H9 (cell line): ENCODE data around the gene TMPRSS9. TPM values are rescaled to one million over a fixed set of nuclear protein-coding genes. Genes with fewer than 3 reads are reported as not detected.

Source experiments
- DNase-seq: peaks from one replicate; pipeline ENCODE4 v3.0.0-alpha.2; 2017
- H2AFZ ChIP-seq: one replicate; pipeline ENCODE4 v1.6.1; 2013; ENCODE audit warnings: mild to moderate bottlenecking, low read length, control low read depth, moderate library complexity
- H2AK5ac ChIP-seq: 2 replicates; pipeline ENCODE4 v1.6.1; 2013; ENCODE audit warnings: low read length, control low read depth, mixed read lengths; ENCODE audit not compliant: insufficient read length
- H2BK120ac ChIP-seq: one replicate; pipeline ENCODE4 v1.6.1; 2013; ENCODE audit warnings: low read depth, mild to moderate bottlenecking, low read length, control low read depth, inconsistent platforms; ENCODE audit not compliant: poor library complexity, severe bottlenecking
- H2BK12ac ChIP-seq: 2 replicates; pipeline ENCODE4 v1.6.1; 2013; ENCODE audit warnings: low read length, control low read depth, mixed read lengths, low read depth; ENCODE audit not compliant: insufficient read length
- H2BK15ac ChIP-seq: 2 replicates; pipeline ENCODE4 v1.6.1; 2013; ENCODE audit warnings: low read depth, low read length, control low read depth
- H2BK20ac ChIP-seq: one replicate; pipeline ENCODE4 v1.6.1; 2013; ENCODE audit warnings: low read depth, mild to moderate bottlenecking, low read length, control low read depth, inconsistent platforms; ENCODE audit not compliant: poor library complexity, severe bottlenecking
- H2BK5ac ChIP-seq: 2 replicates; pipeline ENCODE4 v1.6.1; 2013; ENCODE audit warnings: low read length, control low read depth, mixed read lengths; ENCODE audit not compliant: insufficient read length
- H3K14ac ChIP-seq: 2 replicates; pipeline ENCODE4 v1.6.1; 2013; ENCODE audit warnings: low read length, control low read depth; ENCODE audit not compliant: insufficient read depth
- H3K18ac ChIP-seq: 2 replicates; pipeline ENCODE4 v1.6.1; 2013; ENCODE audit warnings: low read depth, mild to moderate bottlenecking, mixed read lengths, low read length, control low read depth; ENCODE audit not compliant: insufficient read length
- H3K23ac ChIP-seq: 2 replicates; pipeline ENCODE4 v1.6.1; 2013; ENCODE audit warnings: low read length, control low read depth, mixed read lengths, low read depth; ENCODE audit not compliant: insufficient read length
- H3K23me2 ChIP-seq: 2 replicates; pipeline ENCODE4 v1.6.1; 2013; ENCODE audit warnings: low read depth, mild to moderate bottlenecking, mixed read lengths, low read length, control low read depth; ENCODE audit not compliant: insufficient read length, poor library complexity, severe bottlenecking
- H3K27ac ChIP-seq: 2 replicates; pipeline ENCODE4 v1.5.1; 2013; ENCODE audit warnings: low read length, control low read depth, mixed read lengths, low read depth; ENCODE audit not compliant: insufficient read length
- H3K27me3 ChIP-seq: 2 replicates; pipeline ENCODE4 v1.6.1; 2013; ENCODE audit warnings: low read length, control low read depth, inconsistent platforms; ENCODE audit not compliant: insufficient read depth
- H3K4ac ChIP-seq: 2 replicates; pipeline ENCODE4 v1.6.1; 2013; ENCODE audit warnings: low read depth, mild to moderate bottlenecking, control low read depth, inconsistent platforms, low read length, moderate library complexity
- H3K4me1 ChIP-seq: 2 replicates; pipeline ENCODE4 v1.6.1; 2013; ENCODE audit warnings: low read length, control low read depth, inconsistent platforms; ENCODE audit not compliant: insufficient read depth
- H3K4me2 ChIP-seq: 2 replicates; pipeline ENCODE4 v1.6.1; 2013; ENCODE audit warnings: low read length, control low read depth, mixed read lengths; ENCODE audit not compliant: insufficient read length, insufficient read depth
- H3K56ac ChIP-seq: 2 replicates; pipeline ENCODE4 v1.6.1; 2013; ENCODE audit warnings: low read depth, mild to moderate bottlenecking, mixed read lengths, low read length, control low read depth; ENCODE audit not compliant: insufficient read length
- H3K79me1 ChIP-seq: 2 replicates; pipeline ENCODE4 v1.6.1; 2013; ENCODE audit warnings: low read depth, mild to moderate bottlenecking, moderate library complexity, low read length, control low read depth, inconsistent platforms; ENCODE audit not compliant: insufficient read depth, poor library complexity, severe bottlenecking
- H3K79me2 ChIP-seq: 2 replicates; pipeline ENCODE4 v1.6.1; 2013; ENCODE audit warnings: low read length, control low read depth, inconsistent platforms; ENCODE audit not compliant: insufficient read depth
- H3K9ac ChIP-seq: 2 replicates; pipeline ENCODE4 v1.6.1; 2013; ENCODE audit warnings: low read length, control low read depth, mixed read lengths; ENCODE audit not compliant: insufficient read length; ENCODE audit errors: extremely low read depth
- H3K9me3 ChIP-seq: one replicate; pipeline ENCODE4 v1.6.1; 2013; ENCODE audit warnings: low read depth, low read length, inconsistent platforms; ENCODE audit not compliant: control insufficient read depth
- H3T11ph ChIP-seq: one replicate; pipeline ENCODE4 v1.6.1; 2013; ENCODE audit warnings: mild to moderate bottlenecking, low read length, control low read depth, inconsistent platforms
- H4K20me1 ChIP-seq: one replicate; pipeline ENCODE4 v1.6.1; 2013; ENCODE audit not compliant: control insufficient read depth, insufficient read length, insufficient read depth
- H4K5ac ChIP-seq: 2 replicates; pipeline ENCODE4 v1.6.1; 2013; ENCODE audit warnings: low read depth, mild to moderate bottlenecking, mixed read lengths, low read length, control low read depth; ENCODE audit not compliant: insufficient read length
- H4K8ac ChIP-seq: replicated peaks from 2 replicates; pipeline ENCODE4 v1.6.1; 2013; ENCODE audit warnings: low read length, control low read depth, mixed read lengths, low read depth; ENCODE audit not compliant: insufficient read length
- H4K91ac ChIP-seq: 2 replicates; pipeline ENCODE4 v1.6.1; 2013; ENCODE audit warnings: low read depth, mild to moderate bottlenecking, moderate library complexity, mixed read lengths, low read length, control low read depth; ENCODE audit not compliant: insufficient read length
- H3K27ac Mint-ChIP-seq, 3 experiments: 2 replicates in 2 of 3; 3 replicates in 1 of 3; pipeline ENCODE4 v1.8.0; 2020 to 2021; ENCODE audit warnings: mixed read lengths in 3 of 3, mild to moderate bottlenecking in 1 of 3, moderate library complexity in 1 of 3
- H3K27me3 Mint-ChIP-seq: 2 replicates; pipeline ENCODE4 v1.8.0; 2021; ENCODE audit warnings: low read depth, mild to moderate bottlenecking, moderate library complexity, mixed read lengths
- H3K36me3 Mint-ChIP-seq, 3 experiments: 2 replicates in 2 of 3; 3 replicates in 1 of 3; pipeline ENCODE4 v1.8.0; 2020 to 2021; ENCODE audit warnings: low read depth in 3 of 3, mixed read lengths in 3 of 3; ENCODE audit not compliant: insufficient read depth in 1 of 3
- H3K4me1 Mint-ChIP-seq, 2 experiments: 2 replicates each; pipeline ENCODE4 v1.8.0; 2020; ENCODE audit warnings: mixed read lengths in 2 of 2
- H3K4me3 Mint-ChIP-seq, 2 experiments: 2 replicates in 1 of 2; 3 replicates in 1 of 2; pipeline ENCODE4 v1.8.0; 2020 to 2021; ENCODE audit warnings: mild to moderate bottlenecking in 2 of 2, mixed read lengths in 2 of 2, moderate library complexity in 1 of 2
- H3K9me3 Mint-ChIP-seq, 2 experiments: 2 replicates in 1 of 2; 3 replicates in 1 of 2; pipeline ENCODE4 v1.8.0; 2020; ENCODE audit warnings: mild to moderate bottlenecking in 2 of 2, mixed read lengths in 2 of 2, moderate library complexity in 1 of 2
- CTCF ChIP-seq: fragments of 200-600 bp; sonication (generic); conservative IDR thresholded peaks from 3 replicates; pipeline ENCODE4 v1.8.0; 2021; ENCODE audit warnings: antibody characterized with exemption, mild to moderate bottlenecking
- WGBS: extraction: QIAGEN DNeasy Blood & Tissue Kit; methylation state at CpG from one replicate; pipeline ENCODE4 v1.1.7; 2013; ENCODE audit warnings: missing lambda C conversion rate, low lambda C conversion rate, mixed read lengths; ENCODE audit not compliant: insufficient read length; ENCODE audit errors: extremely low coverage; 5-methylcytosine and 5-hydroxymethylcytosine counted together
- total RNA-seq: library from RNA; stranded (reverse); gene quantifications from 2 replicates; pipeline ENCODE4 v1.2.1, GENCODE V29; 2021

The TMPRSS9 gene
- total RNA-seq, 1 experiment from 2014 or later, result 0.24 TPM

- H3K79me2 ChIP-seq, result peaks cover under 1% of the 10 kb centered on the region; the same call in 1 of the 2 replicates
Measured at GRCh38 chr19:2324220-2324948, 35.7 kb upstream of the TMPRSS9 start.

More at GRCh38 chr19:2324220-2324948, 35.7 kb upstream of the TMPRSS9 start:
- no peak overlapping the region for H3K9ac ChIP-seq
- peaks cover 7 to 44% (median 37%) of the 10 kb centered on the region in 3 experiments for H3K36me3 Mint-ChIP-seq
- no peak overlapping the region for H3K18ac ChIP-seq
- H3K9me3 Mint-ChIP-seq, result no peaks in the 10 kb centered on the region
- TF ChIP-seq CTCF, result no peak
- H3K14ac ChIP-seq, result no peak overlapping the region
- no peak overlapping the region for H4K91ac ChIP-seq
- no peak overlapping the region for H4K8ac ChIP-seq
- H2BK12ac ChIP-seq, result no peak overlapping the region
- H3K27me3 Mint-ChIP-seq, result no peaks in the 10 kb centered on the region; the same call in 1 of the 2 replicates
- H3K4ac ChIP-seq, result no peak overlapping the region
- H3K79me1 ChIP-seq, result no peaks in the 10 kb centered on the region
- H4K5ac ChIP-seq, result no peak overlapping the region
- no peaks in the 10 kb centered on the region for H3K27me3 ChIP-seq
- no peak overlapping the region for H3K23ac ChIP-seq
- no peaks in the 10 kb centered on the region for H3K4me1 ChIP-seq
- peaks cover 3% of the 10 kb centered on the region for H4K20me1 ChIP-seq
- H2BK20ac ChIP-seq, result no peak overlapping the region
- H3T11ph ChIP-seq, result no peak overlapping the region
- no peak overlapping the region for H2BK5ac ChIP-seq
- H3K27ac Mint-ChIP-seq, result peak overlapping the region in 1 of 3 experiments; percentile 79; a peak in 2 of 7 replicates
- peaks cover 12 to 18% of the 10 kb centered on the region in 2 experiments for H3K4me1 Mint-ChIP-seq
- H3K9me3 ChIP-seq, result no peaks in the 10 kb centered on the region
- no peak for DNase-seq
- no peak overlapping the region for H3K56ac ChIP-seq
- no peak overlapping the region for H3K27ac ChIP-seq
- H2AK5ac ChIP-seq, result no peak overlapping the region
- peaks cover 6% of the 10 kb centered on the region for H3K23me2 ChIP-seq
- no peak overlapping the region for H3K4me2 ChIP-seq
- H2AFZ ChIP-seq, result no peak overlapping the region
- H2BK120ac ChIP-seq, result no peak overlapping the region
- WGBS, result no CpG with 5 or more reads among the region's 34 CpGs
- H3K4me3 Mint-ChIP-seq, result no peak overlapping the region
- no peak overlapping the region for H2BK15ac ChIP-seq
